DND-41 (cell line): ENCODE results near the gene TSSK6.

Experiments
- CTCF ChIP-seq: IDR thresholded peaks from 2 replicates; pipeline ENCODE4 v1.5.1; 2012; ENCODE audit warnings: borderline replicate concordance, low read length, moderate library complexity, mild to moderate bottlenecking; ENCODE audit not compliant: poor library complexity, severe bottlenecking; ENCODE audit errors: extremely low read depth
- EZH2 ChIP-seq: IDR thresholded peaks from 3 replicates; pipeline ENCODE4 v1.6.1; 2012; ENCODE audit warnings: borderline replicate concordance, low read depth, mild to moderate bottlenecking, moderate library complexity, low read length, inconsistent platforms; ENCODE audit not compliant: severe bottlenecking

GRCh38 chr19:19531951-19532805 lies 16.8 kb upstream of the TSSK6 start:
- TF ChIP-seq CTCF, result peak; percentile 96
- no peak for TF ChIP-seq EZH2
